Mesenteric fat pad (tissue), 1 donor: Measurements from ENCODE around the gene UXT. TPM values are rescaled to one million over a fixed set of nuclear protein-coding genes. Genes with fewer than 3 reads are reported as not detected.
"Not testable (repeated sequence)": the region's sequence is repeated elsewhere in the genome, so short reads cannot be mapped to it uniquely, and the experiment has no call there.

Source experiments
- DNase-seq: peaks from one replicate; pipeline ENCODE4 v3.0.0-alpha.2; 2020; ENCODE audit warnings: low spot score
- long read RNA-seq: library from polyadenylated mRNA; unstranded; transcript quantifications from one replicate; pipeline ENCODE4 v2.0.0, GENCODE V29; 2020
- total RNA-seq: library from RNA; stranded (reverse); fragmentation: NEBNext Ultra II Directional; extraction: Animal tissue kit (Norgen Biotek cat#: 25700); gene quantifications from one replicate; pipeline ENCODE4 v1.2.1, GENCODE V29; 2021
- donor health status: DM: yes; HTN: yes; CAD: no.

Gene UXT, protein sequence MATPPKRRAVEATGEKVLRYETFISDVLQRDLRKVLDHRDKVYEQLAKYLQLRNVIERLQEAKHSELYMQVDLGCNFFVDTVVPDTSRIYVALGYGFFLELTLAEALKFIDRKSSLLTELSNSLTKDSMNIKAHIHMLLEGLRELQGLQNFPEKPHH
- total RNA-seq, result 81.7 TPM
- long read RNA-seq, transcript UXT-201 (7 exons, 574 nt), result major isoform, 7 of 12 reads
- long read RNA-seq, partial matches to known transcripts, result 2 of 12 reads
- long read RNA-seq, other reads (novel, unspliced or antisense), result 3 of 12 reads

DNA sequence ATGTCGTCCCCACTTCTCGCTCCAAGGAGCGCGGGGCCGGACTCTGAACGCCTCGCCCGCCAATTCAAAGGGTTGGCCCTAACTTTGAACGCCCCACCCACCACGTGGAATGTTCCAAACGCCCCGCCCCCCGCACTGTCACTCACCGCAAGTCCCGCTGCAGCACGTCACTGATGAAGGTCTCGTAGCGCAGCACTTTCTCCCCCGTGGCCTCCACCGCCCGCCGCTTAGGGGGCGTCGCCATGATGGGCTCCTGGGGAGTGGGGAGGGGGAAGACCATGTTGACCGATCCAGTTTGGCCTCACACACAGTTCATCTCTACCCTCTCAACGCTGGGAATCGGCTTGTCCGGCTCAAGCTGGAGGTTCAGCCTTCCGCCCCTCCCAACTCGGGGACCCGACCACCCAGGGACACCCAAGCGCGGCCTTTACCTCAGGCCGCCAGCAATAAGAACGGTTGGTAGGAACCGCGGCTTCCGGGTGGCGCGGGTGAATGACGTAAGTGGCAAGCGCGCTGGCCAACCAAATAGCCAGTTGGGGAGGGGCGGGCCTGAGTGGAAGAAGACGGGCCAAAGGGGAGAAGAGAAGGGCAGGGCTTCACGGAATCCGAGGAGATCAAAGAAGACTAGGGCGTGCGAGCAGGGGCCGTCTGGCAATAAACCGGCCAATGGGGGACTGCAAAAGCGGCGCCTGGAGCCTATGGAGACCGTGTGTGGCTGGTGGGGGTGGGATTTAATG lies at the start of gene UXT:
Gene UXT, minus strand, starts transcription at position 497 of the 737 bp plus-strand sequence. Its CDS starts 253 bp downstream, at position 244.
- DNase-seq, result peak; percentile 96

DNA sequence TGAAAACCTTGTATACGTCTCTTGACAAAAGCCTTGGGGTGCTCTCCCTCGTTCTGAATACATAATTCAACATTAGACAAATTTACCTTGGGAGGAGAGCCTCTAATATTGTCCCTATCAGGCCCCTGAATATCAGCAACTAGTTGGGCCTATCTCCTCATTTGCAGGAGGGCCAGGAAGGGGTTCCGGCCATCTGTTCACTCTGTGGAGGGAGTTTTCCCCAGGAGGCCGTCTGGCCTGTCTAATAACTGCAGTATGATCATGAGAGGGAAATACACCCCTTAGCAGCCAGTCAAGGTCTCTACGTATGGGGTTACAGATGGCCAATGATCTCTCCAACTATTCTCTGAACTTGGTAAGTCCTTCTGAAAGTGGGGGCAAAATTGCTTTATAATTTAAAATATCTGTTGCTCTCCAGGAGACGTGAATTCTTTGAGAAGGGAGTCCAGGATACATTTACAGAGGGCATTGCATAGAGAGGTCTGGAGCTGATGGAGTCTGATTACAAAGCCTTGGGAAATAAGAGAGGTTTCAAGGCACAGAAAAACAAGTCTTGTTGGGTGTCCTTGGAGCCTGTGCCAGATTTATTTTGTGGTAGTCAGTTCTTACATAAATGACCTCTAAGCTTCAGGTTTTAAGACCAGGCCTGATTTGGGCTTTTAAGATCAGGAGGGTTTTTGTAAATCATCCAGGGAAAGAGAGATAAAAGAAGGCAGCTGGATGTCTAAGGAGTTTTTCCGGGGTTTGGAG lies 48.2 kb upstream of the UXT start:
- DNase-seq, result no peak

DNA sequence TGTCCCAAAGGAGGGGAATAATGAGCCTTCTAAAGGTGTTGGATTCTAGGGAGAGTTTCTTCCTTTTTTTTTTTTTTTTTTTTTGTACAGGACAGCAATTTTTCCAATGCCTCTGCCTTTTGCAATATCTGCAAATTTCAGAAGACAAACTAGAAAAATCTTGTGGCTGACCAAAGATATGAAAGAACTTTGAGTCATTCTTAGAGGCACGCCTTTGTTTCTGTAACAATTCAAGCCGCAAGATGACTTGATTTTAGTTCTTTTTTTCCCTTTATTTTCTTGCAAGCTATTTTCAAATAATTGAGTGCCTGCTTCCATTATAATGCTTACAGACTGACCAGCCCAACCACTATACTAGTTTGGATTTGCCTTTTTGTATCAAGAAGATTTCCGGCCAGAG lies 47.6 kb upstream of the UXT start:
- no peak for DNase-seq

DNA sequence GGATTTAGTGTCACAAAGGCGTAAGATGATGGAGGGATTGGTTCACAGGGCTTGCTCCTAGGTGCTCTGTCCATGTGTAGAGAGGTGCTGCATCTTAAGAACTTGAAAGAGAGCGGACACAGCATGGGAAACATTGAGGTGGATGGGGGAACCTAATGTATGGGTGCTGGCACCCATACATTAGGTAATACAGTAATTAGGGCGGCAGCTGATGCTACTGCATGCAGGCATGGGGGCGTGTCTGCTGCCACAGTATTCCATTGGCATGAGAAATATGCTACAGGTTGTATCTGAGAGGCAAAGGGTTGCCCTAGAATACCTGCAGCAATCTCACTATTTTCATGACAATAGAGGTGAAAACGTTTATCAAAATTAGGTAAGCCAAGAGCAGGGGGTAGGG lies 45.8 kb upstream of the UXT start:
- no peak for DNase-seq

DNA sequence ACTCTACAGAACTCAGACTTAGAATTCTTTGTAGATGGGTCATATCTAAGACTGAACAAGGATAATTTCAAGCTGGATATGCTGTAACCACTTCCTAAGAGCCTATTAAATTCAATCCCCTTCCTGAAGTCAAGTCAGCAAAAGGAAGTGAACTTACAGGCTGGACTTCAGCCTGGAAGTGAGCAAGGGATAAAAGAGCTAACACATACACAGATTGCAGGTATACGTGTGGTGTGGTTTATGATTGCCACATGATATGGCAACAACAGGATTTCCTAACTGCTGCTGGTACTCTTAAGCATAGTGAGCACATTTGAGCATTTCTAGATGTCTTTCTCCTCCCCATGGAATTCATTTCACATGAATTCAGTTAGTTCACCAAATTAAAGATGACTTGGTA lies 38.2 kb upstream of the UXT start:
- no peak for DNase-seq

DNA sequence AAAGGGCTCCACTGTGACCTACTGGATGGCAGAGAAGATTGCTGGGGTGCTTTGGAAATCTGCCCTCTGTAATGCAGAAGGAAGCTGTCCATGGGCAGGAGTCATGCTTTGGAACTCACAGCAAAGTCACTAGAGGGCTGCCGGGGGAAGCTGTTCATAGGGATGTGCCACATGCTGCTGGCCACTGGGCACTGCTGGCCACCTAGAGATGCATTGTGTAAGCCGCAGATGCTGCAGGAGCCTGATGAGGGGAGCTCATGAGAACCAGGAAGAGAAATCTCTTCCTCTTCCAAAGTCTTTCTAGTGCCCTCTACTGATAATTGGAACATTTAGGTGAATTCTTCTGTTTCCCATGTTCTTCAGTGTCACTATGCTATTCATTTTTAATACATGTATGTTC lies 31.2 kb upstream of the UXT start:
- no peak for DNase-seq

DNA sequence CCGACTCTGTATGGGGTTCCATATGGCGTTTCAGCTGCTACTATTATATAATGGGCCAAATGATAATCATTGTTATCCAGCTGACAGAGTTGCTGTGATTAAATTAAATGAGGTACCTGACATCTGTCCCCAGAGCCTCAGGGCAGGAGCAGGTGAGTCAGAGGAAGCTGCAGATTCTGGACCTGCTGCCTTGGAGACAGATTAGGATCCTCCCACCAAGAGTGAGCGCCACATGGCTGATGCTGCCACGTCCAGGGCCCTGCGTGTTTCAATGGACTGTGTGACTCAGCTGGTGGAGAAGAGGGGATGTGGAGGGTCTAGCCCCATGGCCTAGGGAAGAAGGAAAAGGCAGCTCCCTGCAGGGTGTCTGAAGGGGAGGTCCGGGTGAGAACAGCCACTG lies 28.3 kb upstream of the UXT start:
- DNase-seq, result no peak

DNA sequence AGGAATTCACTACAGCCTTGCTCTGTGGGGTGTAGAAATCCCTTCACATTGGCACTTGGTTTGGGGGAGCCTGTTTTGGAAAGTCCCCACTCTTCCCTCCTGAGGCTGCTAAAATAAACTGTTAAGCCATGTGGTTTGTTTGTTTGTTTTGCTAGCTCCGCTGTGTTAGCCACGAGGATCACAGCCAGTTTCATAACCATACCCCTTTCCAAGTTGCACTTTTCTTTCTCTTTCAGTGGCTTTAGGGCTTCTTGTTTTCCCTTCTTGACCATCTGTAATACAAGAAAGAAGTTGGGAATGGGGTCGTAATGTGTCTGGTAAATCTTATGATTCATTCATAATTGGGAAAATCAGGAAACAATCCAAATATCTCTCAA lies 24.8 kb upstream of the UXT start:
- no peak for DNase-seq

DNA sequence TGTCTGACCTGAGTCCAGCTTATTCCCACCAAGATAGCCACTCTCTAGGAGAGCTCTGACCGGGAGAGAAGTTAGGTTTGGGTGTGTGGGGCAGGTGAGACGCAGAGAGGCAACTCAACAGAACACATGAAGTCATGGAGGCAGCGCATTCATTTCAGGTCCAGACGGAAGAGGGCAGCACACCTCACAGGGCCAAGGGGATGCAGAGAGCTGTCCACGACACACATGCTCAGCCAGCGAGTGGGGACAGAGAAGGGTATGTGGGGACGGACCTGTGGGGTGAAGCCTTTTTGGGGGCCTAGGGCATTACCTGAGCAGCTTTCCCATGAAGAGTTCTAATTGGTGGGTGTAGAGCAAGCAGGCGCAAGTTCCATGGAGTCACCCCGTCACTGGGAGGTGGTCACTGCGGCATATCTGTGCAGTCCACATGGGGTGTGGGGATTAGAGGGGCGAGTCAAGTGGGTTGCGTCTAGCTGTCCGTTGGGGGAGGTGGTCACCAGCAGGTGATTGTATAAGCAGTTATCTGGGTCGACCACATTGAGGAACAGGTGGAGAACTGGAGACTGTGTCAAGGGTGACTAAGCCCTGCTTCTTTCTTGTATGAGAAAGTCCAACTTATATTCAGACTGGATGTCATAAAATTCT lies 24.3 kb upstream of the UXT start:
- DNase-seq, result no peak

DNA sequence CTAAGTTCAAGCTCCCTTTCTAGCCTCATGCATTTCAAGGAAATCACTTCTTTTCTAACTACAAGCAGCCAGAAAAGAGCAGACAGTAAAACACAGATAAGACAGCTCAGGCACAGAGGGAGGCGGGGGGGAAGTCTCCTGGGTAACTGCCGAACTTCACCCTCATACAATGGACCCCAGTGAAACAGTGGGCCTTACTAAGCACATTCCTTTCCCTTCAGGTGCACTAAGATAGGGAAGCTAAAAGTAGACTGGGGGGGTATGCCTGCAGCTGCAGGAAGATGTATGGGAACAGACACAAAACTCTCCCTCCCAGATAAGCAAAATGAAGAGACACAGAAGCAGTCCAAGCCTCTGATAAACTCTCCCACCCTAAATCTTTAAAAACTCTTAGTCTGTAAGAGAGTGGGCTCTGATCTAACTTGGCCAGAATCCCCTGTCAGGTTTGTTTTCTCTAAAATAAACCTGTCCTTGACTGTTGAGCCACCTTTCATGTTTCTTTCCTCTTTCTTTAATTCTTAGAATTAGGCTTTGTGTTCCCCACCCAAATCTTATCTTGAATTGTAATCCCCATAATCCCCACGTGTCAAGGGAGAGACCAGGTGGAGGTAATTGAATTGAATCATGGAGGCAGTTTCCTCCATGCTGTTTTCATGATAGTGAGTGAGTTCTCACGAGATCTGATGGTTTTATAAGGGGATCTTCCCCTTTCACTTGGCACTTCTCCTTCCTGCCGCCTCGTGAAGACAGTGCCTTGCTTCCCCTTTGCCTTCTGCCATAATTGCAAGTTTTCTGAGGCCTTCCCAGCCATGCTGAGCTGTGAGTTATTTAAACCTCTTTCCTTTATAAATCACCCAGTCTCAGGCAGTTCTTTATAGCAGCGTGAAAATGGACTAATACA lies 17.2 kb upstream of the UXT start:
- not testable (repeated sequence) for DNase-seq

DNA sequence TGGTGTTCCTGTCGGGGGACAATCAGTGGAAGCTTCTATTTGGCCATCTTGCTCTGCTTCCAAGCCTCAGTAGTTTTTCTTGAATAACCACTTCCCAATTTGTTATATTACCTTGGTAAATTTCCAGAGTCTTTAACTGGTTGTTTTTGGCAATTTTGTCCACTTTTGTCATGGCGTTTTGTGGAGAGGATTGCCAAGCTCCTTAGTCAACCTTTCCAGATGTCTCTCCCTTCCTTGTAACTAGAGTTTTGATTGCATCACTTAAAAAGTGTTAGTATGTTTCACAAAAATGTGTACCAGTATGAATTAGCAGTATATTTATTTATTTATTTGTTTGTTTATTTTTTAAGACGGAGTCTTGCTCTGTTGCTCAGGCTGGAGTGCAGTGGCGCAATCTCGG lies 15.8 kb upstream of the UXT start:
- DNase-seq, result no peak

DNA sequence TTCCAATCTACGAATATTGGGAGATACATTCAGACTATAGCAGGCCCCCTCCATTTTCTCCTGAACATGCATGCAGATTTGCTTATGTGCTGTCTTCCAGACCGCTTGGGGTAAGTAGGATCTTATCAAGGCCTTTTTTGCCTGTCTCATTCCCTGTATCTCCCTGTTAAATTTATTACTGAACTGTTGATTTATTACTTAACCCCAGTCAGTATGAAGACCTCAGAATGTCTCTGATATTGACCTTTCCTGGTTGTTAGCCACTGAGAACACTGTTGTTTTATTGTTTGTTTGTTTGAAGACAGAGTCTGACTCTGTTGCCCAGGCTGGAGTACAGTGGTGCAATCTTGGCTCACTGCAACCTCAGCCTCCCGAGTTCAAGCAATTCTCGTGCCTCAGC lies 6.8 kb upstream of the UXT start:
- DNase-seq, result not testable (repeated sequence)

DNA sequence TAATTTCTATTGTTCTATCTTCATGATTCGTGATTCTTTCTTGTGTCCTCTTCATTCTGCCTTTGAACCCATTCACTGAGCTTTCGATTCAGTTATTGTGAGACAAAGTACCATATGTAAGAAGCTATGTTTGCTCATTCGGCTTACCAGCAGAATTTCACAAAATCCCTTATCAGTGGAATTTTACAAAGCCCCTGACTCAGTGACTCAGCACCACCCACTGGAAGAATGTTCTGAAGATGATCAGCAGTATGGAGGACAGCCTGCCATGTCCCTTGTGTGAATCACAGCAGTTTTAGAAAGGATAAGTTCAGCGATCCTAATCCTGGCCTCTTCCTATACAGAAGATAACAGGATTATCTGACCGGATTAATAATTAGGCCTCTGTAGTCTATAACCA lies 5.8 kb upstream of the UXT start:
- DNase-seq, result no peak

DNA sequence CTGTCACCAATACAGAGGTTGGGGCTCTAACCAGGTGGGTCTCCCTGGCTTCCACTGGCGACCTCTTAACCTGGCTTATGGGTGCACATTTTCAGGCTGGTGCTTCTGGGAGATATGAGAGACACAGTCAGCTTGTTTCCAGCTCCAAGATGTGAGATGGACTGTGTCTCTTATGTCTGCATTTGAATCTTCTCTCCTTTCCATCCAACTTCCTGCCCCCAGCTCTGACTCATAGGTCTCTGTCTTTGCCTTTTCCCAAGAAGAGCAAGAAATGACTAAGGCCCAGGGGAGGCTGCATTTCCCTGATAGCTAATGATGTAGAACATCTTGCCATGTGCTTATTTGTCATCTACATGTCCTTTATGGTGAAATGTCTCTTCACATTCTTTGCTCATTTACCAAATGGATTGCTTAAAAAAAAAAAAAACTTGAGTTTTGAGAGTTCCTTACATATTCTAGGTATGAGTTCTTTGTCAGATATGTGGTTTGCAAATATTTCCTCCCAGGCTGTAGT lies 3.2 kb upstream of the UXT start:
- no peak for DNase-seq

DNA sequence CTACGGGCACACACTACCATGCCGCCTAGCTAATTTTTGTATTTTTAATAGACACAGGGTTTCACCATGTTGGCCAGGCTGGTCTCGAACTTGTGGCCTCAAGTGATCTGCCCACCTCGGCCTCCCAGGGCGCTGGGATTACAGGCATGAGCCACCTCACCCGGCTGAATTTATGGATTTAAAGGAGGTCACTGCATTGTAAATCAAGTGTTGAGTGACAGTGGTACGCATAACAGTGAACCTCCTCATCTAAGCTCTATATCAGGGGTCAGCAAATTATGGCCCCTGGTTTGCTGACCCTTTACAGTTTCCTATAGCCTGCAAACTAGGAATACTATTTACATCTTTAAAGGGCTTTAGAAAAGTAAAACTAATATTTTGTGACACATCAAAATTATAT lies 2.6 kb upstream of the UXT start:
- DNase-seq, result no peak

DNA sequence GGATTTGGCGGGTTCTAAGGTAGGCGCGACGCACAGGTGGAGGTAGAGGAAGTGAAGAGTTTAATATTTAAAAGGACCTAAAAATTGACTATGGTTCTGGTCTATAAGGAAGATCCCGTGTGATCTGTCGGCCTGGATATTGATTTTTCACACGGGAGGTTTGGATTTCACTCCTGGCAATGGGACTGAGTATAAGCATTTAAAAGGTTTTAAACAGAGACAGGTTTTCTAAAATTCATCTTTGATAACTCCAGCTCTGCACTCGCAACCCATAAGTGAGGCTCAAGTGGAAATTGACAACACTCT lies 394 bp upstream of the UXT start:
- DNase-seq, result no peak

DNA sequence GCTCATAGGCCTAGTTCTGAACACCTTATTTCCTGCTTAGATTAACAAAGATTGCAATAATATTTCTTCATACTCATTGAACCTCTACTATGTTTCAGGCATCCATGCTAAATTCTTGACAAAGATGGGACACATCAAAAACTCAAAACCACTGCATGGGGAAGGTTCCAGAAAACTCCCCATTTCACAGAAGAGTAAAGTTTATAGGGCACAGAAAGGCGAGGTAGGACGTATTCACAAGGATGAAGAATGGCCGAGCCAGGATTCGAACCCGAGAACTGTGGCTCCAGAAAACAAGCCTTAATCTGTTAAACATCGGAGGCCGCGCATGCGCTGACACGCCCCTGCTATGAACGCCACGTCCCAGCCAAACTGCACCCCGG lies 688 bp downstream of the UXT start:
- no peak for DNase-seq

DNA sequence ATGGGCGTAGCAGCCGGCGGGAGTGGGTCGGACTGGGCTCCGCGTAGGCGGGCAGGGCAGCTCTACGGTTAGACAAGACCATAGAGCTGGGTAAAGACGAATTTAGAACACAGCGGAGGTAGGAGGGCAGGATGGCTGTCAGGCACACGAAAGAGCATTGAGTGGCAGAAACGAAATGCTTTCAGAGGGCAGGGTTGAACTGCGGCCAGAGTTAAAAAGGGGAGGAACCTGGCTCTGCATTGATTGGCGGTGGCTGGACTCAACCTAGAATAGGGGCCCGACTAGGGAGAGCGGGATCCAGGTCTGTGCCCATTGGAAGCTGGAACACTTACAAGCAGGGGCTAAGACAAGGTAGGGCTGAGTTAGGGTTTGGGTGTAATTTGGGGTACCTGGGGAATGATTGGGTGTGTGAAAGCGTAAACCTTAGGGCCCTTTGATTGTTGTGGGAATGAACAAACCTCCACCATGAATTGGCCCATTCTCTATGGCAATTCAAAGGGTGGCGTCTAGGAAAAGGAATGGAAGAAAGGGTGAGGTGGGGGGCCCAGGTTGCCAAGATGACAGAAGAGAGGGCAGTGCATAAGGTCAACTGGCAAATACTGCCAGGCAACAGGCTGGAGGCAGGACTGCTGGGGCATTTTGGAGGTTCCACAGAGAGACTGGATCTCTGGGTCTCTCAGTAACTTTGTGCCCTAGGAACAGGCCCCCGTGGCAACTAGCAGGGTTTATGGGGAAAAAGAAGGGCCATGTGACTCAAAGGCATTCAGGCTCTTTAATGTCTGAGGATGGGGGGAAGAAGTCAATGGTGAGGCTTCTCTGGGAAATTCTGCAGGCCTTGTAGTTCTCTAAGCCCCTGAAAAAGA lies 7.7 kb downstream of the UXT start:
- DNase-seq, result no peak

DNA sequence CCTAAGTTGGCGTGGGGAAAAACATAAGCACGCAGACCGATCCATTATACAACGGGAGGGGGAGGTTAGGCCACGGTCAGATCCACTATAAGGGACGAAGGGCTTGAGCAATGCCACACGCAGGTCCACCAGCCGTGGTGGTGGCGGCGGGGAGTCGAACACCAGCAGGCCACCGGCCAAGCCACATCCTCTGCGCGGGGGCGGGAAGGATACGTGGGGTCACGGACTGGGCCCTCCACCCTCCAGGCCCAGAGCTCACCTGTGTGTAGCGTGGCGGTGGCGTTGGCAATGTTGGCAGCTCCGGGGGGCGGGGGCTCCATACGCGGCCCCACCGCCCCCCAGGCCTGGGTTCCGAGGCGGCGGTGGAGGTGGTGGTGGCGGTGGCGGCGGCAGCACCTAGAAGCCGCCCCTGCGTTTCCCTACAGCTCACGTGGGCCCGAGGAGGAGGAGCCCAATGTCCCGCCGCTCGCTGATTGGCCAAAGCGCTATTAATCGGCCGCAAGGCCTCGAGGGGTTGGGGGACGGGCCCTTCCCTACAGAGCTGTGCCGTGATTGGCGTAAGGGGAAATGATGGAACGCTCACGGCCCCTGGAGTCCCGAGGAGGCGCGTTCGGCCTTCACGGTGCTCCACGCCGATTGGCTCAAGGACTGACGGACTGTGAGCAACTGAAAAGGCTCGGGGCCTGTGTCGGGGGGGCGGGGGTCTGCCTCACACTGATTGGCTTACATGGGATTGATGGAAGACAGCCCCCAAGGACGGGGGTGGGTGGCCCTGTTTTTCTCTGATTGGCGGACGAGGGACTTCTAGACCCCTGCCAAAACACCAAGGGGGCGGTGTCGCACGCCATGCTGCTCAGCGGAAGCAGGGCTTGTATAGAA lies 8.6 kb downstream of the UXT start, which contains the start of gene ELK1:
Gene ELK1, minus strand, starts transcription at position 400 of the 879 bp plus-strand sequence. CDS start 9,122 bp downstream, outside the sequence.
- DNase-seq, result peak; percentile 93
